K562 (cell line): ENCODE measurements around the gene CCNC. TPM values are rescaled to one million over a fixed set of nuclear protein-coding genes. Genes with fewer than 3 reads are reported as not detected.

Experiments
- CBX8 ChIP-seq: fragments of 200-600 bp; sonication (generic); IDR thresholded peaks from 2 replicates; pipeline ENCODE4 v1.6.1; 2012; ENCODE audit warnings: borderline replicate concordance, mixed run types, low read depth, mild to moderate bottlenecking, moderate library complexity, mixed read lengths, low read length, control low read depth, inconsistent platforms; ENCODE audit not compliant: poor library complexity, severe bottlenecking; ENCODE audit errors: extremely low read depth
- CREBBP ChIP-seq: IDR thresholded peaks from one replicate; pipeline ENCODE4 v1.6.1; 2012; ENCODE audit warnings: low read depth, mild to moderate bottlenecking, control low read depth, inconsistent platforms, low read length
- E2F4 ChIP-seq: sonication (generic); formaldehyde crosslinking; IDR thresholded peaks from 2 replicates; pipeline ENCODE4 v1.8.0; 2022; ENCODE audit warnings: mild to moderate bottlenecking, low read depth, missing genetic modification reagents
- GMEB1 ChIP-seq: fragments of 250-450 bp; sonication (Bioruptor Pico); IDR thresholded peaks from 2 replicates; pipeline ENCODE4 v1.4.0; 2020; ENCODE audit warnings: mild to moderate bottlenecking
- HNRNPLL ChIP-seq: fragments of 200-400 bp; formaldehyde crosslinking; IDR thresholded peaks from 2 replicates; pipeline ENCODE4 v1.6.1; 2017; ENCODE audit warnings: low read length, low read depth, mild to moderate bottlenecking; ENCODE audit not compliant: poor library complexity, severe bottlenecking
- KAT2B ChIP-seq: IDR thresholded peaks from one replicate; pipeline ENCODE4 v1.6.1; 2012; ENCODE audit warnings: low read depth, mild to moderate bottlenecking, control low read depth, inconsistent platforms, low read length, moderate library complexity
- KDM5B ChIP-seq: fragments of 200-600 bp; sonication (generic); IDR thresholded peaks from 2 replicates; pipeline ENCODE4 v1.6.1; 2012; ENCODE audit warnings: low read depth, mild to moderate bottlenecking, moderate library complexity, low read length, control low read depth, inconsistent platforms; ENCODE audit not compliant: insufficient replicate concordance
- MAFK ChIP-seq: IDR thresholded peaks from 2 replicates; pipeline ENCODE4 v1.6.1; 2011; ENCODE audit warnings: low read length, improper control_type of control experiment
- NCOA4 ChIP-seq: fragments of 450-650 bp; IDR thresholded peaks from 2 replicates; pipeline ENCODE4 v1.6.1; 2018; ENCODE audit warnings: mild to moderate bottlenecking; ENCODE audit not compliant: partially characterized antibody
- NFATC3 ChIP-seq: fragments of 450-650 bp; IDR thresholded peaks from 2 replicates; pipeline ENCODE4 v1.6.1; 2017; ENCODE audit warnings: mild to moderate bottlenecking
- NR3C1 ChIP-seq: sonication (generic); formaldehyde crosslinking; IDR thresholded peaks from 2 replicates; pipeline ENCODE4 v1.8.1; 2022; ENCODE audit warnings: missing genetic modification reagents
- SMAD1 ChIP-seq: fragments of 150-350 bp; IDR thresholded peaks from 2 replicates; pipeline ENCODE4 v1.6.1; 2014; ENCODE audit warnings: low read length, low read depth; ENCODE audit not compliant: partially characterized antibody
- SP1 ChIP-seq: sonication (generic); formaldehyde crosslinking; IDR thresholded peaks from 2 replicates; pipeline ENCODE4 v1.8.1; 2022; ENCODE audit warnings: mild to moderate bottlenecking, missing genetic modification reagents
- STAG1 ChIP-seq: sonication (generic); formaldehyde crosslinking; IDR thresholded peaks from 2 replicates; pipeline ENCODE4 v1.5.0; 2020; ENCODE audit warnings: missing genetic modification reagents, borderline replicate concordance
- TEAD1 ChIP-seq, 2 experiments: fragments of 450-650 bp in 1 of 2; sonication (generic) in 1 of 2; formaldehyde crosslinking; IDR thresholded peaks; 2 replicates each; pipeline versions ENCODE4 v1.4.0 to v1.8.0; 2020 to 2022; ENCODE audit warnings: mild to moderate bottlenecking in 2 of 2, missing genetic modification reagents in 1 of 2
- USF1 ChIP-seq: sonication (generic); formaldehyde crosslinking; IDR thresholded peaks from 2 replicates; pipeline ENCODE4 v1.9.0; 2022; ENCODE audit warnings: mild to moderate bottlenecking, missing genetic modification reagents
- WHSC1 ChIP-seq: IDR thresholded peaks from one replicate; pipeline ENCODE4 v1.6.1; 2012; ENCODE audit warnings: low read length, control low read depth, inconsistent platforms
- ZBTB26 ChIP-seq: fragments of 450-650 bp; formaldehyde crosslinking; IDR thresholded peaks from 2 replicates; pipeline ENCODE4 v1.4.0; 2022; ENCODE audit warnings: missing genetic modification characterization
- ZNF23 ChIP-seq: fragments of 250-450 bp; sonication (Bioruptor Pico); IDR thresholded peaks from 2 replicates; pipeline ENCODE4 v1.4.0; 2020; ENCODE audit warnings: mild to moderate bottlenecking
- ZNF282 ChIP-seq: sonication (generic); formaldehyde crosslinking; IDR thresholded peaks from 2 replicates; pipeline ENCODE4 v1.8.1; 2023; ENCODE audit warnings: missing genetic modification reagents
- ZNF561 ChIP-seq: fragments of 450-650 bp; formaldehyde crosslinking; conservative IDR thresholded peaks from 2 replicates; pipeline ENCODE4 v1.4.0; 2020; ENCODE audit warnings: mild to moderate bottlenecking, moderate library complexity
- ZNF583 ChIP-seq: fragments of 250-450 bp; sonication (Bioruptor Pico); IDR thresholded peaks from 2 replicates; pipeline ENCODE4 v1.4.0; 2020
- ZNF644 ChIP-seq: fragments of 200-800 bp; sonication (Bioruptor generic); IDR thresholded peaks from 2 replicates; pipeline ENCODE4 v1.6.1; 2016; ENCODE audit warnings: low read depth, missing genetic modification characterization, missing compliant biosample characterization
- ZNF695 ChIP-seq: fragments of 450-650 bp; formaldehyde crosslinking; IDR thresholded peaks from 2 replicates; pipeline ENCODE4 v1.4.0; 2020; ENCODE audit warnings: mild to moderate bottlenecking, moderate library complexity
- polyA plus RNA-seq, 8 experiments: library from polyadenylated mRNA; depleted of rRNA in 4 of 8; stranded (reverse) in 5 of 8; unstranded in 3 of 8; fragments of >200 nt; fragmentation: Nextera tagmentation in 2 of 8; fragmentation: Illumina TruSeq in 1 of 8; extraction: Ambion mirVana in 2 of 8; extraction: Trizol in 1 of 8; gene quantifications; 2 replicates each; pipeline versions ENCODE4 v1.2.1 to v1.2.3, GENCODE V29; 2011 to 2014; ENCODE audit warnings: inconsistent platforms in 1 of 8, missing spikeins in 1 of 8
- total RNA-seq, 7 experiments: library from RNA; depleted of rRNA in 6 of 7; stranded (reverse); fragments of >200 nt in 6 of 7; fragmentation: Illumina TruSeq in 2 of 7; extraction: Trizol in 2 of 7; gene quantifications; 2 replicates each; pipeline versions ENCODE4 v1.2.1 to v1.2.3, GENCODE V29; 2011 to 2021; ENCODE audit warnings: low replicate concordance in 1 of 7

The CCNC gene
- total and polyA plus RNA-seq, 9 of the 15 experiments (the other 6 are each of a cell fraction or from before 2014, with no cell fraction given): 68.7 to 177 (median 99.6) TPM

GRCh38 chr6:99520855-99521632, 47.4 kb downstream of the CCNC start (continued):
- TF ChIP-seq HNRNPLL (peak; percentile 55), ZNF695 (CRISPR knock-in tag) (no peak), KDM5B (peak; percentile 99), ZBTB26 (CRISPR knock-in tag) (no peak), ZNF644 (tag) (no peak), GMEB1 (no peak), ZNF282 (CRISPR knock-in tag) (no peak), CREBBP (no peak), ZNF583 (CRISPR knock-in tag) (no peak), MAFK (peak; percentile 18; the same call in 1 of the 2 replicates), NCOA4 (no peak), STAG1 (CRISPR knock-in tag) (no peak), WHSC1 (no peak), SMAD1 (no peak), E2F4 (CRISPR knock-in tag) (no peak), USF1 (CRISPR knock-in tag) (no peak), NR3C1 (no peak), CBX8 (no peak), SP1 (no peak; the same call in 1 of the 2 replicates), TEAD1 (CRISPR knock-in tag; IDR thresholded peaks at IDR 0.05) (no peak), KAT2B (no peak), NFATC3 (no peak), ZNF23 (CRISPR knock-in tag) (no peak), ZNF561 (CRISPR knock-in tag) (no peak)
